ENCODE measurements around the gene SPATA21. TPM values are rescaled to one million over a fixed set of nuclear protein-coding genes. Genes with fewer than 3 reads are reported as not detected.
A peak's percentile ranks its signal among the peaks of the same experiment; 100 is the strongest.

Gene SPATA21
- total RNA-seq, 1 donor from 2014 or later = not detected

DNA sequence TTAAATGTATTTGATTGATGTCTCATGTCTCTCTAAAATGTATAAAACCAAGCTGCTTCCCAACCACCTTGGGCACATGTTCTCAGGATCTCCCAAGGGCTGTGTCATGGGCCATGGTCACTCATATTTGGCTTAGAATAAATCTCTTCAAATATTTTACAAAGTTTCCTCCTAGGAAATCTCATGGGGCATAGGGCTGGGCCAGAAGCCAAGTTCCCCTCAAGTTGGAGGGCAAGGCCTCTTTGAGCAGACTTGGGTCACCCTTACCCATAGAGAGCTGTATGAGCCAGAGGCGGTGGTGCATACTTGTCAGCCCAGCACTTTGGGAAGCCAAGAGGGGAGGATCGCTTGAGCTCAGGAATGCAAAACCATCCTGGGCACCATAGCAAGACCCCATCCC lies 82.6 kb downstream of the SPATA21 start:
- intact Hi-C loops (cut with micrococcal nuclease) = loop anchor here (5.0 kb wide), 1 partner anchor 112 kb away; no protein-coding TSS in a partner anchor
- TF ChIP-seq, protein P1, sequence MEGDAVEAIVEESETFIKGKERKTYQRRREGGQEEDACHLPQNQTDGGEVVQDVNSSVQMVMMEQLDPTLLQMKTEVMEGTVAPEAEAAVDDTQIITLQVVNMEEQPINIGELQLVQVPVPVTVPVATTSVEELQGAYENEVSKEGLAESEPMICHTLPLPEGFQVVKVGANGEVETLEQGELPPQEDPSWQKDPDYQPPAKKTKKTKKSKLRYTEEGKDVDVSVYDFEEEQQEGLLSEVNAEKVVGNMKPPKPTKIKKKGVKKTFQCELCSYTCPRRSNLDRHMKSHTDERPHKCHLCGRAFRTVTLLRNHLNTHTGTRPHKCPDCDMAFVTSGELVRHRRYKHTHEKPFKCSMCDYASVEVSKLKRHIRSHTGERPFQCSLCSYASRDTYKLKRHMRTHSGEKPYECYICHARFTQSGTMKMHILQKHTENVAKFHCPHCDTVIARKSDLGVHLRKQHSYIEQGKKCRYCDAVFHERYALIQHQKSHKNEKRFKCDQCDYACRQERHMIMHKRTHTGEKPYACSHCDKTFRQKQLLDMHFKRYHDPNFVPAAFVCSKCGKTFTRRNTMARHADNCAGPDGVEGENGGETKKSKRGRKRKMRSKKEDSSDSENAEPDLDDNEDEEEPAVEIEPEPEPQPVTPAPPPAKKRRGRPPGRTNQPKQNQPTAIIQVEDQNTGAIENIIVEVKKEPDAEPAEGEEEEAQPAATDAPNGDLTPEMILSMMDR (IDR thresholded peaks at IDR 0.05; ENCODE audit: borderline replicate concordance) = no peak
- no peaks in the 10 kb centered on the region for H3K9me3 ChIP-seq (replicated peaks)

DNA sequence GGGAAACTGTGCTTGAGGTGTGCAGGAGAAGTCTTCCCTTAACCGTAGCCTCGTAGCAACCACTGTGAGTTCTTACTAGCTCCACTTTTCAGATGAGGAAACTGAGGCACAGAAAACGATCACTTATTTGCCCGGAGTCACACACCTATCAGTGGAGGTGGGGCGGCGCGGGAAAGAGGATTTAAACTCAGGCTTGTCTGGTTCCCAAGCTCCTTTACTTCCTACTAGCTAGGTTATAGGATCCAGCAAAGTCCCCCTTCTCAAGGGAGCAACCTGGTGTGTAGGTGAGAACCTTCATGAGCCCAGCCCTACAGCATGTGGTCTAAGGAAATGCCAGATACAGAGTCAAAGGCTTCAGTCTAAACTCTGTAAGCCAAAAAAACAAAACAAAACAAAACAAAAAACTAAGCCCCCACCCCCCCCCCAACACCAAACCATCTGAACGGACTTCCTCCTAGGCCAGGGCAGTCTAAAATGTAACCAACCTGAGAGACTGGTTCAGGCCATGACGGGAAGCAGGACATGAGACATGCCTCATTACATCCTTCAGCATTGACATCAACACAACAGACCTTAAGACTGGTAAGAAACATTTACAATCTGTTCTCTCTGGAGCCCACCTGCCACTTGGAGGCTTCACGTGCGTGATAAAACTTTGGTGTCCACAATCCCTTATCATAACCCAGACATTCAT lies 84.2 kb downstream of the SPATA21 start:
- no peak for DNase-seq
- no peaks in the 10 kb centered on the region for H3K36me3 ChIP-seq
- peak overlapping the region; percentile 88 for H3K4me3 ChIP-seq
- H3K4me1 ChIP-seq = peaks cover 48% of the 10 kb centered on the region
- TF ChIP-seq, protein P1 (IDR thresholded peaks at IDR 0.05; ENCODE audit: borderline replicate concordance) = no peak
- no peaks in the 10 kb centered on the region for H3K9me3 ChIP-seq (replicated peaks)
- H3K27me3 ChIP-seq (ENCODE audit: low read depth) = no peaks in the 10 kb centered on the region
- peak overlapping the region; percentile 95 for H3K27ac ChIP-seq (replicated peaks)
- intact Hi-C loops (cut with micrococcal nuclease) = no loop called here

More for the DNA sequence above, 82.6 kb downstream of the SPATA21 start:
- Histone ChIP-seq H3K27ac (replicated peaks) (no peak overlapping the region), H3K4me1 (peaks cover 31% of the 10 kb centered on the region), H3K27me3 (ENCODE audit: low read depth) (no peaks in the 10 kb centered on the region), H3K4me3 (no peak overlapping the region), H3K36me3 (no peaks in the 10 kb centered on the region)
- no peak for DNase-seq

- Histone ChIP-seq H3K4me1 (peaks cover 49% of the 10 kb centered on the region), H3K9me3 (replicated peaks) (no peaks in the 10 kb centered on the region), H3K27me3 (ENCODE audit: low read depth) (no peaks in the 10 kb centered on the region), H3K27ac (replicated peaks) (peak within 1 kb of the TSS; percentile 95), H3K4me3 (peak within 1 kb of the TSS; percentile 88), H3K36me3 (no peaks in the 10 kb centered on the region)
- DNase-seq = peak; percentile 92
- intact Hi-C loops (cut with micrococcal nuclease) = no loop called here
- TF ChIP-seq, protein P1 (IDR thresholded peaks at IDR 0.05; ENCODE audit: borderline replicate concordance) = peak; percentile 63
These were observed 85.0 kb downstream of the SPATA21 start, which contains the start of gene FBXO42 for GRCh38 chr1:16351994-16352841. Gene FBXO42 (minus strand): TSS chr1:16352480. CDS start chr1:16315418, 37,062 bp downstream.

DNA sequence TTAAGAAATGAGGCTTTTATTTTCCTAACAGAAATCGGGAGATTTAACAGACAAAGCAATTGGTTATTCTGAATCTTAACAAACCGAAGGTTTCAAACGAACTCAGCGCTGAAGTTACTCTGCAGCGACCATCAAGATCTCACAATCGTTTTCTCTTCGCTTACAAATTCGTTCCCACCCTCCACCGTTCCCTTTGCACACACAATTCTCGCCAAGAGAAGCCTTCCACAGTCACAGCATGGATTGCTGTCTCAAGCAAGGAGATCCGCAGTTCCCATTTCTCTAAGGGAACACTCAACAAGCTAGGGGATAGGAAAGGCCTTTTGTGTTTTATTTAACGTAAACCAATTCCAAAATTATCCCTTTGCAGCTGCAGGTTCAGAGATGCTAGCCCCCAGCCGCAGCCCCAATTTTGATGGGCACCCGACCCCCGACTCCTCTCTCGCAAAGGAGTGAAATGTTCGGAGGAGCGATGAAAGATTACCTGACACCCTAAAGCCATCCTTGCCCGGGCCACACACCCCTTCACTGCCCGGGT lies 85.7 kb downstream of the SPATA21 start:
- Histone ChIP-seq H3K27ac (replicated peaks) (peak overlapping the region; percentile 95), H3K4me3 (peak overlapping the region; percentile 88), H3K9me3 (replicated peaks) (no peaks in the 10 kb centered on the region), H3K36me3 (no peaks in the 10 kb centered on the region), H3K4me1 (peaks cover 49% of the 10 kb centered on the region), H3K27me3 (ENCODE audit: low read depth) (no peaks in the 10 kb centered on the region)
- TF ChIP-seq, protein P1 (IDR thresholded peaks at IDR 0.05; ENCODE audit: borderline replicate concordance) = no peak
- intact Hi-C loops (cut with micrococcal nuclease) = no loop called here
- no peak for DNase-seq

- TF ChIP-seq, protein P1 (IDR thresholded peaks at IDR 0.05; ENCODE audit: borderline replicate concordance) = no peak
- peak overlapping the region; percentile 88 for H3K4me3 ChIP-seq
- intact Hi-C loops (cut with micrococcal nuclease) = no loop called here
- H3K27ac ChIP-seq (replicated peaks) = peak overlapping the region; percentile 52
- H3K4me1 ChIP-seq = peaks cover 49% of the 10 kb centered on the region
- no peaks in the 10 kb centered on the region for H3K36me3 ChIP-seq
- DNase-seq = no peak
- H3K27me3 ChIP-seq (ENCODE audit: low read depth) = no peaks in the 10 kb centered on the region
- H3K9me3 ChIP-seq (replicated peaks) = no peaks in the 10 kb centered on the region
These were observed 87.3 kb downstream of the SPATA21 start for GRCh38 chr1:16349847-16350406.

Data from left ventricle myocardium inferior (tissue), 1 donor.